Measurements from ENCODE around the gene TWF2.

TWF2 gene

DNA sequence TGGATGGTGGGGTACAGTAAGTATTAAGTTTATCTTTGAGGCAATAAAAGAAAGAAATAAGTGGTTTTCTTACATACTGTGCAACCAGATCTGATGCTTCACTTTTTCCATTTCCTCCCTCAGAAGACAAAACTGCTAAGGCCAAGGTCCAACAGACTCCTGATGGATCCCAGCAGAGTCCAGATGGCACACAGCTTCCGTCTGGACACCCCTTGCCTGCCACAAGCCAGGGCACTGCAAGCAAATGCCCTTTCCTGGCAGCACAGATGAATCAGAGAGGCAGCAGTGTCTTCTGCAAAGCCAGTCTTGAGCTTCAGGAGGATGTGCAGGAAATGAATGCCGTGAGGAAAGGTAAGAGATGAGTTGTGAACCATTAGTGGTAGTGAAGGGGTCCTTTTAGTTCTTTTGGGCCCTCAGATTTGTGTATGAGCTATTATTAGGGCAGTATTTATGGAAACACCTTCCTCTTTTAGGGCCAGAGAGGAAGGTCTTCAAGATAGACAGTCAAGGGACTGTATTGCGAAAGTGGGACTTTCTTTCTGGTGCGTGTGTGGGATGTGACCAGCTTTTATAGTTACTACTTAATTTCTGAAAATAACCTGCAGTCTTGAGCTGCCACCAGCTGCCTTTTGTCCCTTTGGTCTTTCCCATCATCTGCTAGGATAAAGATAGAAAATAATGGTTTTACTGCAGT is 36.4 kb downstream of the TWF2 start:
- no peak for DNase-seq (ENCODE audit: low spot score)

DNA sequence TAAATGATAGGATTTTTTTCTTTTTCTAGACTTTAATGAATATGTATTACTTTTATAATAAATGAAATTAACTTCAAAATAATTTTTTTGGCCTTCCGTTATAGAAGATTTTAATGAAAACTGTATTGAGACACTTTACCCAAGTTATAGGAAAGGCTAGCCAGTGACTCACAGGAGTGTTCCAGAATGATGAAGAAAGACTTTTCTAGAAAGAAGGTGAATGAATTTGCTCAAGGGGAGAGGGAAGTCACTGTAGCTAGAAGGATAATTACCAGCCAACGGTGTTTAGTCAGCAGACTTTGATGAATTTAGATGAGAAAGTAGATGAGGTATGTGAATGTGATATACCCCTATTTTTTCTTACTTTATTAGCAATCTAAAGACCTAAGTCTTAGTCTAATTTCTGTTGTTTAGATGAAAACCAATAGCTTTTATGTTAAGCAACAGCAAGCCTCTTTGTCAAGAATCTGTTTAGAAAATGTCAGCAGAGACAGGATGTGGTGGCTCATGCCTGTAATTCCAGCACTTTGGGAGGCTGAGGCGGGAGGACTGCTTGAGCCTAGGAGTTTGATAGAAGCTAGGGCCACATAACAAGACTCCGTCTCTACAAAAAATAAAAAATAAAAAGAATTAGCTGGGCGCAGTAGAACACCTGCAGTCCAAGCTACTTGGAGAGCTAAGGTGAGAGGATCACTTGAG is 37.8 kb downstream of the TWF2 start:
- no peak for DNase-seq (ENCODE audit: low spot score)

DNA sequence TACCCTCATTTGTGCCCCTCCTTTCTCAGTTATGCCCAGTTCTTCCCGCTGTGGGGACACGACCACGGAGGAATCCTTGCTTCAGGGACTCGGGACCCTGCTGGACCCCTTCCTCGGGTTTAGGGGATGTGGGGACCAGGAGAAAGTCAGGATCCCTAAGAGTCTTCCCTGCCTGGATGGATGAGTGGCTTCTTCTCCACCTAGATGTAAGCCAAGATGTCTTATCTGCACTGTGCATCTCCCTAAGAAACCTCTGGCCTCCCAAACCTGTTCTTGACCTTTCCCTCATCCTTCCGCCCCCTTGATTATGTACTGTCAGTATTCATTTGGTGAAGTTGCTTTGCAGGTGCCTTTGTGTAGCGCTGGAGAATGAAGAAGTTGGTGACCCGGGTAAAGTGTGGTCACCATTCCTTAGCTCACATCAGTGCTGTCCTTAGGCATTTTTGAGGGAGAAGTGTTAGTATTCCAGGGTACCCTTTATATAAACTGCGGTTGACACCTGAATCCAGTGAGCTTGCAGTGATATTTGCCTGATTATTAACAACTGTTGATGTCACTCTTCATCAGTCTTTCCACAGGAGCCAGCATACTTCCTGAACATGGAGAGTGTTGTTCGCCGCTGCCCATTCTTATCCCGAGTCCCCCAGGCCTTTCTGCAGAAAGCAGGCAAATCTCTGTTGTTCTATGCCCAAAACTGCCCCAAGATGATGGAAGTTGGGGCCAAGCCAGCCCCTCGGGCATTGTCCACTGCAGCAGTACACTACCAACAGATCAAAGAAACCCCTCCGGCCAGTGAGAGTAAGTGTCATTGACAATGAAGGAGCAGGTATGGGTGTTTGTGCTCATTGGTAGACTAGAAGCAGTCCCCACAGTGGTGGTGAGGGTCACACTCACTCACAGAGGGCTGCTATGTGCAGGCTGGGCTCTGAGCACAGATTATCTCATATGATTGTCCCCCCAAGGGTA is 40.0 kb downstream of the TWF2 start:
- no peak for DNase-seq (ENCODE audit: low spot score)

DNA sequence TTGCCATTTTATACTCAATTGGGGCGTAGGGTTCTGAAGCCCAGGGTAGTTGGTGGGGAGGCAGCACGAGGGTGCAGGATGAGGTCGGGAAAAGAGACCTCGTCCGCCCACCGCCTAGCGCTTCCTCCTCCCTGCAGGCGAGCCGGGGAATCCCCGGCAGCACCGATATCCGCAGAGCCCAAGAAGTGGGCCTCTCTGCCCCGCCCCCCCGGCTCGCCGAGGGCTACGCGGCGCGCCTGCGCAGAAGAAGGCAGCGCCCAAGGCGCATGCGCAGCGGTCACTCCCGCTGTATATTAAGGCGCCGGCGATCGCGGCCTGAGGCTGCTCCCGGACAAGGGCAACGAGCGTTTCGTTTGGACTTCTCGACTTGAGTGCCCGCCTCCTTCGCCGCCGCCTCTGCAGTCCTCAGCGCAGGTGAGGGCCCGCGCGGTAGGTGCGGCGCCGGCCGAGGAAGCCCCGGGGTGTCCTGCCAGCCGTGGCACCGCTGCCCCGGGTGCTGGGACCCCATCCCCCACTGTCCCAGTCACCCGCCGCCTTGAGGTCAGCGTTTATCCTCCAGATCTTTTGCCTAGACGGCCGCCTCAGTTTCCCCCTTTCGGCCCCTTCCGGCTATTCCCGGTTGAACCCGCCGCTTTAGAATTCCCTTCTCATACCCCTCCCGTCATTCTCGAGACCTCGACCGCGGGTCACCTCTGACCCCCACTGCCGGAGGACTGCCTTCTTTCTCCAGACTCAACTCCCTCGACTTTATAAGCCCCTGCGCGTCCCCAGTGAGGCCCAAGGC is 40.9 kb downstream of the TWF2 start, which contains the start of gene ALAS1:
Gene ALAS1, plus strand, starts transcription at position 319 of the 784 bp plus-strand sequence. CDS start 1,082 bp downstream, outside the sequence.
- peak; percentile 99 for DNase-seq (ENCODE audit: low spot score)

DNA sequence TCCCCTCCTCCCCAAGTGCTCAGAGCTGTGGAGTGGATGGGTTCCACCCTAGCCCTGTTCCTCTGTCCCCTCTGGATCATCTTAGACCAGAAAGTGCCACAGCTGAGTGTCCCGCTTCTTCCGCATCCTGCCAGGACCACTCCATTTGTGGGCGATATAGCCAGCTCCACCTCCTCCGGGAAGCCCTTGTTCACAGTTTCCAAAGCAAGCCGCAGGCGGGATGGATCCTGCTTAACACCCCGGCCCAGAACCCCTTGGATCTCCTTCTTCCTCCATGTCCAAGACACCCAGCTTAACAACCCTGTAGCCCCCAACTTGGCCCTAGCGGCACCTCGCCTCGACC is 41.5 kb downstream of the TWF2 start:
- no peak for DNase-seq (ENCODE audit: low spot score)

DNA sequence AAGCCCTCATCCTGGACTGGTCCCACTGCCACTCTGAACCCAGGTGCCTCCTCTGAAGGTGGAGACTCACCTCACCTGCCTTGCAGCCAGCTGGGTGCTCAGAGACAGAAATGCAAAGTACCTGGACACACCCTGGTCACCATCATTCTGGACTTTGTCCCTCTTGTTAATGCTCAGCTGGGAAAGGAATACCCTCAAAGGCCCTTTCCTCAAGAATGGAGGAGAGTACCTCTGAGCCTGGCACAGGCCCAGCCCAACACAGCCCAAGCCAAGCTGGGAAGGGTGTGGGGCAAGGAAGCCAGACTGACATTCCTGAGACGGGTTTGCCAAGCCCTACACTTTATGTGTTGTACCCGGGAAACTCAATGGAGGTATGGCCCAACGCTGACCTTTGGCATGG is 42.0 kb downstream of the TWF2 start:
- no peak for DNase-seq (ENCODE audit: low spot score)

DNA sequence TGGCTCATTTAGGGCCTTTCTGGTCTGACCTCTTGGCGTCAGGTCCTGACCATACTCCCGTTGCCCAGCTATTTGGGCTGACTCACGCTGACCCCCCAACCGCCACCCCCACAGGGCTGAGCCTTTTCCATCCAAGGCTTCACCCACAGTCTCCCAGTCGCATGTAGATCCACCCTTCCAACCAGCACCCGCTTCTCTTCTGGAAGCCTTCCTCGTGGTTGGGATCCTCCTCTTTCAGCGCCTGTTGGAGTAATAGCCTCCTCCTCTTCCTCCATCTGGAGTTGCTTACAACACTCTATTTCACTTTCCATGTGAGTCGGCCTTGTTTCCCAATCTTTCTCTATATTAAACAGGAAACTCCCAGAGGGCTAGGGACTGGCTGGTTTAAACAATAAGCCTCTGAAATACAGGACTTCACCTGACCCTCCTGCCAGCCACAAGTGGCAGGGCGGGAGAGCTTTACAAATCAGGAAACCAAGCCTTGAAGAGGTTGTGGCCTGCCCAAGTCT is 43.1 kb downstream of the TWF2 start:
- DNase-seq (ENCODE audit: low spot score) = no peak

DNA sequence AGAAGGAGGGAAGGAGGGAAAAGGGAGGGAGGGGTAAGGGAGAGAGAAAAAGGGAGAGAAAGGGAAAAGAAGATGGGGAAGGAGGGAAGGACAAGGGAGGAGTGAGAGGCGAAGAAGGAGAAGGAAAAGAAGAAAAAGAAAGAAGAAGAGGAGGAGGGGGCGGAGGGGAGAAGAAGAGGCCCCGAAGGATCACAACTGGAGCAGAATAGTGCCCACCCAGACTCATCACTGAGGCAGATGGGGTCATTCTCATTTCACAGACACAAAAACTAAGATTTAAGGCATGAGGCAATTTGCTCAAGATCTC is 43.7 kb downstream of the TWF2 start:
- DNase-seq (ENCODE audit: low spot score) = no peak

DNA sequence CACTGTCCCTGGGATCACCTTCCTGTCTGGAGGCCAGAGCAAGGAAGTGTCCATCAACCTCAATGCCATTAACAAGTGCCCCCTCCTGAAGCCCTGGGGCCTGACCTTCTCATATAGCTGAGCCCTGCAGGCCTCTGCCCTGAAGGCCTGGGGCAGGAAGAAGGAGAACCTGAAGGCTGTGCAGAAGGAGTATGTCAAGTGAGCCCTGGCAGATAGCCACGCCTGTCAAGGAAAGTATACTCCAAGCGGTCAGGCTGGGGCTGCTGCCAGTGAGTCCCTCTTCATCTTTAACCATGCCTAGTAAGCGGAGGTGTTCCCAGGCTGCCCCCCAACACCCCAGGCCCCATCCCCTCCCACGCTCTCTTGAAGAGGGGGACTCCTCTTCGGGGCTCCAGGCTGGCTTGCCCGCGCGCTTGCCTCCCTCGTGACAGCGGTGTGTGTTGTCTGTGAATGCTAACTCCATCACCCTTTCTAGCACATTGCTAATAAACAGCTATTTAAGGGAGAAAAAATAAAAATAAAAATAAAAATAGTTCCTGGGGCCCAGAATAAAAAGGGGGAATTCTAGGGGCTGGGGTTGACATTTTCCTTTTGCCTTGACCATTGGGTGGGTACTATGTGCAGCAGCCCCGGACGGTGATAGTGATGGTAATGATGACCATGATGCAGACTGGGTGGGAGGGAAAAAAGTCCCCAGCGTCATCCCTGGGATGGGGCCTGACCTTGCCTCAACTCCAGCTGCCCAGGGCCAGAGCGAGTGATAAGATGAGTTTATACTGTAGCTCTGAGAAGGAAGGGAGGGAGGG is 44.3 kb downstream of the TWF2 start:
- DNase-seq (ENCODE audit: low spot score) = no peak

DNA sequence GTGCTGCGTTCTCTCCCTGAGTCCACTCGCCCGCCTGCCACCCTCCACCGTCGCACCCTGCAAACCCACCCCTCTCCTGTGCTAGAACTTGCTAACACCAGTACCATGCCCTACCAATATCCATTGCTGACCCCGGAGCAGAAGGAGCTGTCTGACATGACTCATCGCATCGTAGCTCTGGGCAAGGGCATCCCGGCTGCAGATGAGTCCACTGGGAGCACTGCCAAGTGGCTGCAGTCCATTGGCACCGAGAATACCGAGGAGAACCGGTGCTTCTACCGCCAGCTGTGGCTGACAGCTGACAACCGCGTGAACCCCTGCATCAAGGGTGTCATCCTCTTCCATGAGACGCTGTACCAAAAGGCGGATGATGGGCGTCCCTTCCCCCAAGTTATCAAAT is 45.9 kb downstream of the TWF2 start:
- DNase-seq (ENCODE audit: low spot score) = no peak

DNA sequence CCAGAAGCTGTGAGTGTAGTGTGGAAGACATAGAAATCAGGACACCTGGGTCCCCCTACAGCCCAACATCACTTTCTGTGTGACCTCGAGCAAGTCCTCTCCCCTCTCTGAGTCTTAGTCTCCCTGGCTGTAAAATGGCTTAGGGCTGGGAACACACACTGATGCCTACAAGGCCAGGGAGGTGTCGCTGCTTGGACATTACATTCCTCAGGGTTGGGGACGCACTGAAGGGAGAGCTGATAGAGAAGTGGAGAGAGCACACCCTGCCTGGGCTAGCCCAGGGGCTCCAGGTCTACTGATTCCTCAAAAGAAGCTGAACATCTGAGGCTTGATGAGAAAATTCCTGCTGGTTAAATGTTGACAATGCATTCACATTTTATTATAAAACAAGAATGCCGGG is 47.3 kb downstream of the TWF2 start:
- no peak for DNase-seq (ENCODE audit: low spot score)

DNA sequence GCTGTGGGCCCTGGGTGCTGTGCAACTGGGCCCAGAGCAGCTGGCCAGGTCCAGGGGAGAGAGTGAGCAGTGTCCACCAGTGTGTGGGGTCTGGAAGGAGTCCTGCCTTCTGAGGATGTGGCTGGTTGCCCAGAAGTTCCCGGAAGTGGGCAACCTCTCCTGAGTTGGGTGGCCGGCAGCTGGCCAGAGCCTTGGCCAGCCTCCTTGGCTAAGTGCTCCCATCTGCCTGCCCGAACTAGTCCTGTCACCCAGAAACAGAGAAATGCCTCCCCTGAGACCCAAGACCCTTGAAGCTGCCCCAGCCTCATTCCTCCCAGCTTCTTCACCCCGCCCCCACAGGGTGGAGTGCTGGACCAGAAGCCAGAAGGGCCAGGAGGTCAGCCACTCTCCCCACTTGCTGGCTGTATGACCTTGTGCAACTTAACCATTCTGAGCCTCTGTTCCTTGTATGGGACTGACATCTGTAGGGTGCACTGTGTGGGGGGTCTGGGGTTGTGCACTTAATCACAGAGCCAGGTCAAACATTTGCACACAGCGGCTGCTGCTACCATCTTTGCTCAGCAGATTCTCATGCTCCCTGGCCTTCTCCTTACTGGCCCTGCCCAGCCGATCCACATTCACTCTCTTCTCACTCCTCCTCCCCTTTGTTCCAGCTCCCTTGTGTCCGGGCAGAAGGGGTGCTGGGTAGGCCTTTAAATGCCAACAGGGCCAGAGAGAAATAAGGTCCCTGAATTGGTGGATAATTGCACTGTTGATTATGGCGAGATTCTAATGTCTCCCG is 48.5 kb downstream of the TWF2 start:
- DNase-seq (ENCODE audit: low spot score) = no peak

DNA sequence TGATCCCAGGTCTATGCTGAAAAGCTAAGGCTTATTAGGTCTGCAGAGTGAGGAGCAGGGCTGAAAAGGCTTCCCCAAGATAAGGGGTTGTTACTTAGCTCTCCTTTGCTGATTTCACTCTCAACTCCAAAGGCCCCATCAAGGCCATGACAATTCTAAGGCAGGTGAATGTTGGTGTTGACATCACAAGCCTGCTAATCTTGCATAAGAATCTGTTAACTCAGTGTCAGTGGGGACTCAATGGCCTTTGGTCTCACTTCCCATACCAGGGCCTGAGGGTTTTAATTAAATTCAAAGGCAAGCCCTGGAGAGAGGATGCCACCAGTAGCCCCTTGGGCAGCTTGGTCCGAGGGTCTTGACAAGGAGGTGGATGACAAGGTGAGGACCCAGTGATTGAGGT is 50.4 kb downstream of the TWF2 start:
- DNase-seq (ENCODE audit: low spot score) = no peak

DNA sequence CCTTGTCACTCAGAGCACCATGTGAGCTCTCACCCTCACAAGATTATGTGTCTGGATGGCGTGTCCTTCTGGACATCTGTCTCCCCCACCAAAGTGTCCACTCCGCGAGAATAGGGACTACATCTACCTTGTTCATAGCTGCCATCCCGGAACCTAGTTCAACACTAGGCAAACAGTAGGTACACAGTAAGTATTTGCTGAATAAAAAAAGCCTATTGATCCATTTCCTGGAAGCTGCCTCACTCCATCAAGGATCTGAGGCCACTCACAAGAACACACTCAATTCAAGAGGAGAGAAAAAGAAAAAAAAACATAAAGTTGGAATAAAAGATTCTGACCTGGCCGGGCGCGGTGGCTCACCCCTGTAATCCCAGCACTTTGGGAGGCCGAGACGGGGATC is 52.2 kb downstream of the TWF2 start:
- no peak for DNase-seq (ENCODE audit: low spot score)

DNA sequence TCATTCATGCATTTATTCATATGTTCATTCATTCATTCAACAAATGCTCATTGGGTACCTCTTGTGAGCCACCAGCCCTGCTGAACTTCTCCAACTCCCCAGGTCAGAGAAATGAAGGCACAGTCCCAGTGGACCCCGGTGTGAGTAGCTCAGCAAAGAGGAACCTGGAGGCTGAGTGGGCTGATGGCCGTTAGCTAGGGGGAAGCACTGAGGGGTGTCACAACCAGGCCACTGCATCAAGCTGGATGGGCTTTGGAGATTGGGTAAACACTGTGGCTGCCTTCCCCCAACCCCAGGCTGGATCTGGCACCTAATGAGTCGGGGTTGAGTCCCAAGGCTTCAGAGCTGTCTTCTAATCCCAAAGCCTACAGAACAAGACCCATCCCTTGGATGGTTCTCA is 53.1 kb downstream of the TWF2 start:
- DNase-seq (ENCODE audit: low spot score) = no peak

DNA sequence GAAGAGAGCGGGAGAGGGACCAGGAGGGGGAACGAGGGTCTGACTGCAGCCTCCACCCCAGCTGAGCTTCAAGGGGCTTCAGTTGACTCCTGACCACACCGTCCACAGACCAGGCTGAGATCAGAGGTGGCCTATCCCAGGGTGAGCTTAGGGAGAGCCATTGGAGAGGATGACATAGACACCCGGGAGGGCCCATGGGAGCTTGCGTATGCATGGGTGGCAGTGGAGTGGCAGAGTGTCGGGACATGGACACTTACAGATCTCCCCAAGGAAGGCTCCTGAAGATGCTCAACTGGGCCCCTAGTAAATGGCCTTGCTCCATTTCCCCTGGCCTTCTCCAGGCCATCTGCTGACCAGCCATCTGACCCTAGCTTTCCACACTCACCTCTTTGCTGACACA is 53.6 kb downstream of the TWF2 start:
- no peak for DNase-seq (ENCODE audit: low spot score)

DNA sequence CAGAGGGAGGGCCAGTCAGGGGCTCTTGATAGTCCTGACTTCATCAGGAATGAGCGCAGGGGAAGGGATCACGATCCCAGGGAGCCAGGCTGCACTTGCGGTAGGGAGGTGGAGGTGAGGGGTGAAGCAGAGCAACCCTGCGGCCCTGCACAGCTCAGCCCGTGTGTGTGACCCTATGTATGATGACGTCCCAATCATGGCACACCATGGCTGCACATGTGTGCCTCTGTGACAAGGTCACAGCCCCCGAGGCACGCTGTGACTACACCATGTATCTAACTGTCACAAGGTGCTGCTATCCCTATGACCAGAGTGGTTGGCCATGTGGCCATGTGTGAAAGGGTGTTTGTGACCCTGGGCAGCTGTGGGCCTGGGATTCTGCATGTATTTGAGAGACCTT is 54.3 kb downstream of the TWF2 start:
- no peak for DNase-seq (ENCODE audit: low spot score)

DNA sequence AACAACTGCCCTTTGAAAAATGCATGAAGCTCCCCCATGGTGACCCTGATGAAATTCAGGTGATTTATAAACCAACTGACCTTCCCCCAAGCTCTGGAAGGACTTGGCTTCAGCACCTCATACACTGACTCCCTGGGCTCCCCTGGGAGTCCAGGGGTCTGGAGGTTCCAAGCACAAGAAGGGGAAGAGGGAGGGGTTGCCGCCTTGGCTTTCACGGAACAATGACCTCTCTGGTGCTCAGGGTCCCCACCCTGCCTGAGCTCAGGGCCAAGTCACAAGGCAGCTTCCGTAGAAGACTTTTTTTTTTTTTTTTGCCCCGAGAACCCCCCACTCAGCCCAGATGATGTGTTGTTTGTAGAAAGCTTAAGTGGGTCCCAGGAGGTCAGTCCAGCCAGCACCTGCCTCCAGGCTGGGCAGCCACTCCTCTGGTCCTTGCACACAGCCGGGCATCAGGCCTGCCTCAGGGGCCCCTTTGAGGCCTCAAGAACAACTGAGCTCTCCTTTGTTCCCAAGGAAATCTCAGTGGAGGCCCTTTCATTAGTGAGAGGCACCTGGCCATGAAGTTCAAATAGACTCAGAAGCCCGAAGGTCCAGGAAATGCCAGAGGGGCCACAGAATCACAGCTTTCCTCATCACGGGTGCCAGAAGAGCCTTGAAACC is 55.0 kb downstream of the TWF2 start:
- DNase-seq (ENCODE audit: low spot score) = no peak

DNA sequence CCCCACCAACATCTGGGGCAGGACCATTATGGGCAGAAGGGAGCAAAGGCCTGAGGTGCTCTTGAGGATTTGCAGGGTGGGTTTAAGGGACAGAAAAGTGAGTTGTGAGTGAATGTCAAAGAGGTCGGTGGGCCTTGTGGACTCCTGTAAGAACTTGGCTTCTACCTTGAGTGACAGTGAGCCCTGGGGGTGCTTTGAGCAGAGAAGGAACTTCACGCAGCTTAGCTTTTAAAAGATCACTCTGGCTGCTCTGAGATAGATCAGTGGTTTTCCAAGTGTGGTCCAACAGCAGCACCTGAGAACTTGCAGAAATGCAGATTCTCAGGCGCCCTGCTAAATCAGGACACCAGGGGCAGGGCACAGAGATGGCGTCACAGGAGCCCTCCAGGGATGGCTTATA is 56.3 kb downstream of the TWF2 start:
- DNase-seq (ENCODE audit: low spot score) = no peak

DNA sequence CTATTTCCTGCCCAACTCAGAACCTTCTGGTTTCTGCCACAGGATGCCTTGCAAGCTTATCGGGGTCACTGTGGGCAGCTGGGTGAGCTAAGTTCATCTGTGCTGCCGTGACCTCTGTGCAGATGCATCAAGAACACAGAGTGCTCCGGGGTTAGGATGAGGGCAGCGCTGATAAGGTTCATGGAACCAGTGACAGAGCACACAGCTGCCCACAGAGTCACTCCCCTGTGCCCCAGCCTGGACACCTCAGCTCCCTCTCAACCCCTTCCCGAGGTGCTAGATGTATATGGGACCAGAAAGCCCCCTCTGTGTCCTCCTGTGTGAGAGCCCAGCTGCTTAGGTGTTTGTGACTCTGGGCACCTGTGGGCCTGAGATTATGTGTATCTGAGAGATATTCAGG is 56.8 kb downstream of the TWF2 start:
- no peak for DNase-seq (ENCODE audit: low spot score)
